GM19372 (cell line): ENCODE measurements around the gene MTCL1.
"Not testable (repeated sequence)": the region's sequence is repeated elsewhere in the genome, so short reads cannot be mapped to it uniquely, and the experiment has no call there.

ENCODE experiments used
- ATAC-seq: cut with Tn5 transposase; IDR thresholded peaks from one replicate; pipeline ENCODE4 v1.9.1; 2021; ENCODE audit warnings: mild to moderate bottlenecking, low read depth, moderate library complexity; ENCODE audit not compliant: unreplicated experiment

MTCL1 gene

DNA sequence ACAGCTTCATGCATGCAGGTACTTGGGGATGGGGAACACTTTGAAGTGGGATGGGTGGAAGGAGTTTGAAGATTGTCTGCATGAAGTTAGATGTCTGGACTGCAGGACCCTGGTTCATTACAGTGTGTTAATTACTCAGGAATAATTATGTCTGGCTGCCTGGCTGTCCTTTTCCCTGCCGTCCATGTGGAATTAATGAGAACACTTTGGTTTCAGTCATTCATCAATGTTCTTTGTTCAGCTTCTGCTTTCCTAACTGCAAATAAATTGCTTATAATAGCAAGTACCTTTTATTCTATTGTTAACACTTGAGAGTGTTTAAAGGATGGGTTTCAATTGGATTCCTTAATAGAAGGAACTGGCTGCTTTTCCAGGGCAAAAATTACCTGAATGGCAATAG, 35.8 kb downstream of the MTCL1 start:
- ATAC-seq = no peak

DNA sequence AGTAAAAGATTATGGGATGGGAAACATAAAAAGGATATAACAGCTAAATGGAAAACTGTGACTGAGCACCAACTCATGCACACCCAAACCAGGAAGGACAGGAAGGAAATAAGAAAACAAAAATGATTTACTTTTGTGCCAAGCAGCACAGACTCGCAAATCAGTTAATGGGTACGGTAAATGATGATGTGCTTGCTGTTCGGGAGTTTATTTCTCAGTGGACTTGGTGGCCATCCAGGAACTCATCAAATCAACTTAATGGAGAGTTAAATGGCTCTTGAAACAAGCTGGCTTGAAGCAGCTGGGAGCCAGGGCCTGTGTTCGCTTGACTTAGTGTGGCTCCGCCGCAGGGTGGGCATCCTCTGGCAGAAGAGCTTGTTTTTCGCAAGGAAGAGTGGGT, 36.2 kb downstream of the MTCL1 start:
- ATAC-seq = no peak

GRCh38 chr18:8742387-8743361, 37.3 kb downstream of the MTCL1 start:
- no peak for ATAC-seq

GRCh38 chr18:8744038-8744437, 38.7 kb downstream of the MTCL1 start:
- no peak for ATAC-seq

- no peak for ATAC-seq
Measured at GRCh38 chr18:8744656-8745055, 39.3 kb downstream of the MTCL1 start.

DNA sequence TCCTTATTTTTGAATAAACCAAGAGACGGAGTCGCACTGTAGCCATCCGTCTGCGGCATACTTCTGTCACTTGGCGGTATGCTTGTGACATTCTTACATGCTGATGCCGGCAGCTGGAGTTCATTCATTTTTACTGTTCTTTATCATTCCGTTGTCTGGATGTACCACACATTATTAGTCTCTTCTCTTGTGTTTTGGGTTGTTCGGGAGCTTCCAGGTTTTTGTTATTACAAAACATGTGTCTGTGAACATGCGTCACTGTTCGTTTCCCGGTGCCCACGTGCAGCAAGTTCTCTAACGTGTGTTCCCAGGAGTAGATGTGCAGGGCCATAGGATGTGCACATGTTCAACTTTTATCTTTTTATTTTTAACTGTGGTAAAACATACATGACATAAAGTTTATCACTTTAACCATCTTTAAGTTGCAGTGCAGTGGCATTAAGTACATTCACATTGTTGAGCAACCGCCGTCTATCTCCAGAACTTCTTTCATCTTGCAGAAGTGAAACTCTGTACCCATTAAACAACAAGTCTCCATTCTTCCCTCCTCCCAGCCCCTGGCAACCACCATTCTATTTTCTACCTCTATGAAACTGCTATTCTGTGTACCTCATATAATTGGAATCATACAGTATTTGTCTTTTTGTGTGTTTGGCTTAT, 40.1 kb downstream of the MTCL1 start:
- ATAC-seq = no peak

DNA sequence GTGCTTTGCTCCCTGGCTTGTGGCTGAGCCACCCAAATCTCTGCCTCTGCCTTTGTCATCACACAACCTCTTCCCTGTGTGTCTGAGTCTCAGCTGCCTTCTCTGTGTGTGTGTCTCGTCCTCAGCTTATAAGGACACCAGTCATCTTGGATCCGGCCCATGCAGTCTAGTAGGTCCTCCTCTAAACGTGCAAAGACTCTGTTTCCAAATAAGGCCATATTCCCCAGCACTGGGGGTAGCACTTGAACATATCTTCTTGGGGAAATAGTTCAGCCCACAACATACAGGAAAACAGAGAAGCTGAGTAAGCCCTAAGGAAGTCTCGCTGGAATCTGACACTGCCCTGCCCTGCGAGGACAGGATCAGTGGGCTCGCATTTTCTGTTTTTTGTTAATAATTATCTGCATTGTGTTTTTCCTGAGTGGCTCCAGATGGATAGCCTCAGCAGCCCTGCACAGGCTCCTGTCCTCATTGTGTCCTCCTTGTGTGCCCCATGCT, 42.1 kb downstream of the MTCL1 start:
- ATAC-seq = no peak

GRCh38 chr18:8749492-8749891, 44.1 kb downstream of the MTCL1 start:
- ATAC-seq = no peak

- ATAC-seq = no peak
Measured at GRCh38 chr18:8750954-8751415, 45.6 kb downstream of the MTCL1 start.

- no peak for ATAC-seq
Measured at GRCh38 chr18:8751692-8752091, 46.3 kb downstream of the MTCL1 start.

DNA sequence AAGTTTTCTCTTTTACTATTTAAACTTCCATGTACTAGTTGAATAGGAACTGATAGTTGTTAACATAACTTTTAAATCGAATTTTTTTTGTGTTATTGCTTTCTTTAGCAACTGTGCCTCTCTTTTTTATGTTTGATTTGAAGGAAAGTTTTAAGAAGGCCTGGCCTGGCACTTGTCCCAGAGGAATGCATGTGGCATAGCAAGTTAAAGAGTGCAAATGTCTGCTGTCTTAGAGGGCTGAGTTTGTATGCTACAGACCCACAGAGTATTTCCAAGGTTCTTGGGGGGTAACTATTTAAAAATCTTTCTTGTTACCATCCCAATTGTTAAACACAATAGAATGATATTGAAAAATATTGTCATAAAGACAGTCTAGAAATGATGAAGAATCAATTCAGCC, 47.0 kb downstream of the MTCL1 start:
- no peak for ATAC-seq

DNA sequence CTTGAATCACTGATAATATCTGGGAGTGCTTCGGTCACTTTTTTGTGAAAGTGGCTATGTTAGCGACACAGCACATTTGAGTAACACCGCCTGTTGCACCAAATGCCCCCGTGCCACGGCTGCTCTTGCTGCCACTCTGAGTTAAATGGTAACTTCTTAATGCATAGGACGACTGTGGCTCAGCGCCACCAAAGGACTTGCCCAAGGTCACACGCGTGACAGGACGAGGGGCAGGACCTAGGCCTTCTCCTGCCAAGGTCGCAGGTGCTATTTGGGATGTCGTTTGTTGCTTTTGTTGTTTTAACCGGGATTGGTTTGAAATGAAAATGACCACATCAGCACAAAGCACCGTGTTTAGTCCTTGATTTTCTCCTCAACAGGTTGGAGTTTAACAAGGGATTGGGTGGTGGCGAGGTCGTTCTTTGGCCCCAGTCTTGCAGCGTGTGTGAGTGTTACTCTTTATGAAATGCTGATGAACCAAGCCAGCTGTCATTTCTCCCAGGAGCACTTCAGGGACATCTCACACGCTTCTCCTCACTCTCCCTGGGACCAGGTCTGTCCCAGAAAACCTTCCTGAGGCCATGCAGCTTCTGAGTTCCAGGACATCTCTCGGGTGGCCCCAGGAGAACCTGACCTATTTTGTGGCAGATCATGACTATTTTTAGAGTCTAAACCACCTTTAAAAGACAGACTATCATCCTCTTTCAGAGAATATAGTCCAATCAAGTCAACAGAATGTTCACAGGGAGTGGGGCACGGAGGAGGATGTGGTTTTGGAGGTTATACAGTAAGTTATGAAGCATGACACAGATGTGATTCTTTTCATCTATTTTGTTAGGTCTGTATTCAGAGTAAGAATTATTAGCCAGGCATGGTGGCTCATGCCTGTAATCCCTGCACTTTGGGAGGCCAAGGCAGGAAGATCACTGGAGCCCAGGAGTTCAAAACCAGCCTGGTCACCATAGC, 49.9 kb downstream of the MTCL1 start:
- no peak for ATAC-seq

DNA sequence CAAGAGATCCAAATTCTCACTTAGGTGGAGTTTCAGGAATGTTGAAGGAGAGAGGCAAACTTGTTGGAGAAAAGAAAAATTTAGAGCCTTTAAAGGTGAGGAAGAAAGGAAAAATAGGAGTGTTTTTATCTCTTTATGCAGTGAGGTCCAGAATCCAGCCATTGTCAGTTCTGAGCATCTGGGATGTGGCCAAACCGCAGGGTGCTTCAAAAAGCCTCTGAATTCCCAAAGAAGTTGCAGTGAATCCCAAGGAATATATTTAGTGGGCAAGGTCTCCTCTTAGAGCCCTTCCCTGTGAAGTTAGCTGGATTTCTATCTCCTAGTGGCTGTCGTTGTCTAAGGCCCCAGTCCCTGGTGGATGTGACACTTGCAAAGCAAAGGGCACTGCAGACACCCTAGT, 51.2 kb downstream of the MTCL1 start:
- no peak for ATAC-seq

GRCh38 chr18:8757396-8757997, 52.1 kb downstream of the MTCL1 start:
- no peak for ATAC-seq

GRCh38 chr18:8758466-8758865, 53.1 kb downstream of the MTCL1 start:
- no peak for ATAC-seq

GRCh38 chr18:8760984-8761383, 55.6 kb downstream of the MTCL1 start:
- ATAC-seq = no peak

DNA sequence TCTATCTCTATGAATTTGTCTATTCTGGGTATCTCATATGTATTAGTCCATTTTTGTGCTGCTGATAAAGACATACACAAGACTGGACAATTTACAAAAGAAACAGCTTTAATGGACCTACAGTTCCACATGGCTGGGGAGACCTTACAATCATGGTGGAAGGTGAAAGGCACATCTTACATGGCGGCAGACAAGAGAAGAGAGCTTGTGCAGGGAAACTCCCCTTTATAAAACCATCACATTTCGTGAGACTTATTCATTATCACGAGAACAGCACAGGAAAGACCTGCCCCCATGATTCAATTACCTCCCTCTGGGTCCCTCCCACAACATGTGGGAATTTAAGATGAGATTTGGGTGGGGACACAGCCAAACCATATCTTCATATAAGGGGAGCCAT, 56.2 kb downstream of the MTCL1 start:
- ATAC-seq = not testable (repeated sequence)

- ATAC-seq = no peak
Measured at GRCh38 chr18:8762968-8763367, 57.6 kb downstream of the MTCL1 start.

DNA sequence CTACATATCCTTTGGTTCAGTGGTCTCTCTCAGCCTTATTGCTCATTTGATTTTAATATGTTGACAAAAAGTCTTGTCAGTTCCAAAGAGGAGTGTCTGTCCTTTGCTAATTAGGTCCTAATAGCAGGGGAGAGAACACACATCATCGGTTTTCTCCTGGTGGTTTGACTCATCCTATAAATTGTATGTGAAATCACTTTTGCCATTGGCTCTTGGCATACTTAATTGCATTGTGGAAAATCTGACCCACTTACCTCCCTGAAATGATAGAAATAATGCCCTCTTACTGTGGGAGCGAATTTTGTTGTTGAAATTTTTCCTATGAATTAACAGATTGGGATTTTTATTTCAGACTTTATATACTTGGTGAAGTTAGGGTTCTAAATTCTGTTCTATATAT, 58.3 kb downstream of the MTCL1 start:
- ATAC-seq = no peak
